Measurements from ENCODE around the gene DUSP9.
"Not testable (repeated sequence)": the region's sequence is repeated elsewhere in the genome, so short reads cannot be mapped to it uniquely, and the experiment has no call there.

Gene DUSP9

DNA sequence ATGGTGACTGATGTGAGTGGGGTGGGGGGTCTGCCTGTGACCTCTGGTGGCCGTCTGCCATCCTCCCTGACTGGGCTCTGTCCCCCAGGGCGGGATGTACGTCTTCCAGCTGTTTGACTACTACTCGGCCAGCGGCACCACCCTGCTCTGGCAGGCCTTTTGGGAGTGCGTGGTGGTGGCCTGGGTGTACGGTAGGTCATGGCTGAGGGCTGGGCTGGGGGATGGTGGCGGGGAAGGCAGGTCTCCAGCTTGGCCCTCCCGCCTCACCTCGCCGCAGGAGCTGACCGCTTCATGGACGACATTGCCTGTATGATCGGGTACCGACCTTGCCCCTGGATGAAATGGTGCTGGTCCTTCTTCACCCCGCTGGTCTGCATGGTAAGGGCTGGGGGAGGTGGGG is 47.3 kb downstream of the DUSP9 start:
- DNase-seq, result not testable (repeated sequence)

- DNase-seq, result no peak
Measured at GRCh38 chrX:153694687-153695270, 47.8 kb downstream of the DUSP9 start.

DNA sequence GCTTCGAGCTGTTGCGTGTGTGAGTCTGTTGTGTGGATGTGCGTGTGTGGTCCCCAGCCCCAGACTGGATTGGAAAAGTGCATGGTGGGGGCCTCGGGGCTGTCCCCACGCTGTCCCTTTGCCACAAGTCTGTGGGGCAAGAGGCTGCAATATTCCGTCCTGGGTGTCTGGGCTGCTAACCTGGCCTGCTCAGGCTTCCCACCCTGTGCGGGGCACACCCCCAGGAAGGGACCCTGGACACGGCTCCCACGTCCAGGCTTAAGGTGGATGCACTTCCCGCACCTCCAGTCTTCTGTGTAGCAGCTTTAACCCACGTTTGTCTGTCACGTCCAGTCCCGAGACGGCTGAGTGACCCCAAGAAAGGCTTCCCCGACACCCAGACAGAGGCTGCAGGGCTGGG is 49.1 kb downstream of the DUSP9 start:
- DNase-seq, result no peak

DNA sequence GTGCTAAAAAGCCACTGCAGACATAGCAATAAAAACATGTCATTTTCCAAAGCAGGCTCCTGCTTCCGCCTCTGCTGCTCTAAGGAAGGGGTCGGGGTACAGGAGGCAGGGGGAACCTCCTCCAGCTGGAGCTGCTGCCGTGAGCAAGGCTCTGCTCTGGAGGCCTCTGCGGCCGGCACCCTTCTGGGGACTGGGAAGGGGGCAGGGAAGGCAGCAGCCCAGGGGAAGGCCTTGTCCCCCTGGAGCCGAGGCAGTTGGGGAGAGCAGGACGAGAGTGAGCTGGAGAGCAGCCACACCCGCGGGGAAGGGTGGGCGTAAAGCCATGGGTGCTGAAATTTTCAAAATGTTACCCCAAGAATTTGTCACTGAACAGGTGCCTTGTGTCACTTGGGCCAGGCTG is 49.5 kb downstream of the DUSP9 start:
- DNase-seq, result not testable (repeated sequence)

GRCh38 chrX:153696986-153697722 is 50.2 kb downstream of the DUSP9 start:
- not testable (repeated sequence) for DNase-seq

DNA sequence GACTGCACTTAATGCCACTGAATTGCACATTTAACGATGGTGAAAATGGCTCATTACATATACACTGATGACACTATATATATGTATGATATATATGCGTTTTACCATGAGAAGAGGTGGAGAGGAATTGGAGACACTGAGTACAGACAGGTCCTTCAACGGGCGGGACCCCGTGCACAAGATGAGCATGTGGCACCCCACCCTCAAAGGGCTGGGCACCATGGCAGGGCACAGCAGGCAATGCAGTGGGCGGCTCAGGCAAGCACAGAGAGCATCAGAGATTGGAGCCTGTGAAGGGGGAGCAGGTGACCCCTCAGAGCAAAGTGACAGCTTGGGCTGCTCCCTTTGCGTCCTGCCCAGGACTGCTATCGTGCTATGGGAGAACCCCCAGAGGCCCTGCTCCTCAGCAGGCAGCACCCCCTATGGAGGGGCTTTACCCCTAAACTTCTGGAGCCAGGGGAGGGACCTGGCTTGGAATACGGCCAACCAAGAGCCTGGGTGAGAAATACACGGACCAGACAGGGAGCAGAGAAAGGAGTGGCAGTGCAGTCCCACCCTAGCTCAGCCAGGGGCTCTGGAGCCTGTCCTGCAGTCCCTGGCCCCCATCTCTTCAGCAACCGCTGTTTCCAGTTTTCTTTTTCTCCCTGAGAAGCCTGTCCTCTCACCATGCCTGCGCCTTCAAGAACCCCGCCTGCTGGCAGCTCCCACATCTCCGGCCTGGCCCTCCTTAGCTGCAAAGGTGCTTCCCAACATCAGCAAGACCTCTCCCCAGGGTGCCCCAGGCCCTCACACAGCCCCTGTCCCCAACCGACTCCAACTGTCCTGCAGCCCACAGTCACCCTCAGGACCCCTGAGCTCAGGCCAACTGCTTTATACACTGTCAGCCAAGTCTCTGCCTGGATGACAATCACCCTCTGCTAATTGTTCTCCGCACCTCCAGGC is 51.2 kb downstream of the DUSP9 start:
- DNase-seq, result no peak

DNA sequence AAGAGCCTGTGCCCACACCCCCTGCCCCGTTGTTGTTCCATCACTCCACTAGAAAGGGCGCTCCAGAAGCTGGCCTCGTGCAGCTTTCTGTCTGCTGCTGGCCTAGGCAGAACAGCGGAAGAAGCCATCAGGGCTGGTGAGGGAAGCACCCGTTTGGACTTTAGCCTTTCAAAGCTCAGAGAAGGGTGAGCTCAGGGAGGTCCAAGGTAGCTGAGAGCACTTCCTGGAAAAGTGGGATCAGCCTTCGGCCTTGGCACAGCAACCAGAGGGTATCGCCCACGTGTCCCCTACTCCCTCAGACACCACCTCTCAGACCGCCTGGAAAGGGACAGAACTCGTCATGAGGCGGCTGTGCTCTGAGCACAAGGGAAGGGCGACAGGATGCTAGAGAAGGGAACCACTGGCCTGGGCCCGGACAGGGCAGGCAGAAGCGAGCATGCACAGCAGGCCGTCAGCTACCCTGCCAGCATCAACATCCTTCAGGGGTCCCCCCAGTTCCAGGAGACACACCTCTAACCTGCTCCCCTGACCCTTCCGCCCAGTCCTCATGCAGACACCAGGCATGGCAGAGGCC is 52.3 kb downstream of the DUSP9 start:
- not testable (repeated sequence) for DNase-seq

GRCh38 chrX:153699784-153700371 is 52.9 kb downstream of the DUSP9 start:
- not testable (repeated sequence) for DNase-seq

- no peak for DNase-seq
Measured at GRCh38 chrX:153700376-153700945, 53.5 kb downstream of the DUSP9 start.
